ENCODE measurements around the gene PLCH2.

DNA sequence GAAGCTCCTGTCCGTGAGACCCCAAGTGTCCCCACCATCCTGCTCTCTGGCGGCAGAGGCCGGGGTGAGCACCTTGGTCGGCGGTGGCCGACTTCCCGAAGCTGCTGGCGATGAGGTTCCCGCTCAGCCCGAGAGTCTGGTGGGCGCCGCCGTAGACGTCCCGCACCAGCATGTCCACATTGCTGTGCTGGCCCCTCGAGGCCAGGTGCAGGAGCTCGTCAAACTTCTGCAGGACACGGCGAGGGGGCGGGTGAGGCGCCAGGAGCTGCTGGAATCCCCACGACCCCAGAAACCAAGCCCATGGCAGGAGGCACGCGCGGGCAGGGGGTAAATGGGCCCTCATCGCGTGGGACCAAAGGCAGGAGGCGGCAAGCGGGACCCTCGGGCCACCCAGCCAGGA is 43.6 kb downstream of the PLCH2 start:
- TF ChIP-seq POLR2AphosphoS5 (IDR thresholded peaks at IDR 0.05; ENCODE audit: borderline replicate concordance, low read depth, low read length): no peak
- no peak for TF ChIP-seq EZH2 (IDR thresholded peaks at IDR 0.05)
